A673 (cell line): ENCODE measurements around the gene BCO1. TPM values are rescaled to one million over a fixed set of nuclear protein-coding genes. Genes with fewer than 3 reads are reported as not detected.

Experiments used
- BruUV-seq: library from RNA; stranded (reverse); fragments of 400-500 nt; replicated peaks from 2 replicates; lab custom pipeline; 2021; lab: Mats Ljungman, UMichigan
- CTCF ChIA-PET: fragments of 300-600 bp; sonication (Branson Sonifier 250); formaldehyde crosslinking; loops from one replicate; lab custom pipeline; 2022; ENCODE audit warnings: antibody characterized with exemption; lab: Charles Lee
- POLR2A ChIA-PET: fragments of 300-600 bp; sonication (Branson Sonifier 250); formaldehyde crosslinking; loops from one replicate; lab custom pipeline; 2022; ENCODE audit warnings: antibody characterized with exemption; ENCODE audit not compliant: low non-redundant PET; lab: Charles Lee
- DNase-seq: peaks from one replicate; pipeline ENCODE4 v3.0.0-alpha.2; 2015; ENCODE audit warnings: low spot score
- H3K27ac ChIP-seq: fragments of 200-600 bp; sonication (generic); 2 replicates; pipeline ENCODE4 v1.5.1; 2016; ENCODE audit warnings: mixed run types, low read depth, mild to moderate bottlenecking, mixed read lengths, antibody characterized with exemption, low read length; ENCODE audit not compliant: poor library complexity, severe bottlenecking
- H3K27me3 ChIP-seq: fragments of 200-600 bp; sonication (generic); replicated peaks from 2 replicates; pipeline ENCODE4 v1.6.1; 2017; ENCODE audit warnings: mixed run types, low read depth, mild to moderate bottlenecking, mixed read lengths, antibody characterized with exemption, low read length; ENCODE audit not compliant: insufficient read depth, poor library complexity
- H3K36me3 ChIP-seq: fragments of 200-600 bp; sonication (generic); 2 replicates; pipeline ENCODE4 v1.6.1; 2016; ENCODE audit warnings: mixed run types, mild to moderate bottlenecking, mixed read lengths, antibody characterized with exemption, low read length; ENCODE audit not compliant: insufficient read depth, poor library complexity, severe bottlenecking
- H3K4me1 ChIP-seq: fragments of 200-600 bp; sonication (generic); 2 replicates; pipeline ENCODE4 v1.6.1; 2017; ENCODE audit warnings: mixed run types, mild to moderate bottlenecking, mixed read lengths, antibody characterized with exemption, low read length; ENCODE audit not compliant: insufficient read depth, poor library complexity, severe bottlenecking
- H3K4me3 ChIP-seq: fragments of 200-600 bp; sonication (generic); 2 replicates; pipeline ENCODE4 v1.5.1; 2016; ENCODE audit warnings: low read depth, mixed run types, mild to moderate bottlenecking, mixed read lengths, low read length; ENCODE audit not compliant: poor library complexity, severe bottlenecking
- H3K9me3 ChIP-seq: fragments of 200-600 bp; sonication (generic); 2 replicates; pipeline ENCODE4 v1.6.1; 2016; ENCODE audit warnings: mixed run types, low read depth, mild to moderate bottlenecking, mixed read lengths, antibody characterized with exemption, low read length; ENCODE audit not compliant: poor library complexity, severe bottlenecking
- EZH2 ChIP-seq: fragments of 200-600 bp; sonication (generic); IDR thresholded peaks from 2 replicates; pipeline ENCODE4 v1.6.1; 2017; ENCODE audit warnings: borderline replicate concordance, low read depth, mild to moderate bottlenecking, mixed read lengths, antibody characterized with exemption, low read length; ENCODE audit not compliant: poor library complexity, severe bottlenecking
- intact Hi-C: fragments of 100-400 bp; cut with micrococcal nuclease; formaldehyde crosslinking; loops from one replicate; pipeline ENCODE4 v1.10.0; 2022; ENCODE audit not compliant: unreplicated experiment
- total RNA-seq: library from RNA; stranded (reverse); gene quantifications from 2 replicates; pipeline ENCODE4 v1.2.3, GENCODE V29; 2021
- TF ChIP-seq, protein P1 (sequence below): fragments of 300-800, 200-600 bp; sonication (generic); conservative IDR thresholded peaks from 2 replicates; pipeline ENCODE4 v1.5.1; 2017; ENCODE audit warnings: low read depth, mild to moderate bottlenecking, antibody characterized with exemption, low read length, moderate library complexity, mixed read lengths

The BCO1 gene
- total RNA-seq, 1 experiment from 2014 or later, result 0.19 TPM

DNA sequence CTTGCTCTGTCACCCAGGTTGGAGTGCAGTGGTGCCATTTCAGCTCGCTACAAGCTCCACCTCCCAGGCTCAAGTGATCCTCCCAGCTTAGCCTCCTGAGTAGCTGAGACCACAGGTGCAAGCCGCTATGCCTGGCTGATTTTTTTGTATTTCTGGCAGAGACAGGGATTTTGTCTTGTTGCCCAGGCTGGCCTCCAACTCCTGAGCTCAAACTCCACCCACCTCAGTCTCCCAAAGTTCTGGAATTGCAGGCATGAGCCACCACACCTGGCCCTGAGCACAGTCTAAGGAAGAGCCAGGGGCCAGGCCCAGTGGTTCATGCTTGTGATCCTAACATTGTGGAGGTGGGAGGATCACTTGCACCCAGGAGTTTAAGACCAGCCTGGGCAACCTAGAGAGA is 21.8 kb upstream of the BCO1 start:
- POLR2A ChIA-PET, result interaction anchor here (0.6 kb wide), 1 partner anchor 444 kb away, joined by 3 read pairs; no protein-coding TSS in a partner anchor
- DNase-seq, result no peak
- no peaks in the 10 kb centered on the region for H3K36me3 ChIP-seq
- CTCF ChIA-PET, result no interaction called here
- H3K4me1 ChIP-seq, result peaks cover 18% of the 10 kb centered on the region
- no peak overlapping the region for H3K4me3 ChIP-seq
- H3K27ac ChIP-seq, result no peak overlapping the region
- H3K9me3 ChIP-seq, result no peaks in the 10 kb centered on the region
- intact Hi-C loops, result loop anchor here (10.0 kb wide), 1 partner anchor 182 kb away; the partner anchor contains the start of gene ATMIN
- TF ChIP-seq EZH2, result no peak
- TF ChIP-seq, protein P1, sequence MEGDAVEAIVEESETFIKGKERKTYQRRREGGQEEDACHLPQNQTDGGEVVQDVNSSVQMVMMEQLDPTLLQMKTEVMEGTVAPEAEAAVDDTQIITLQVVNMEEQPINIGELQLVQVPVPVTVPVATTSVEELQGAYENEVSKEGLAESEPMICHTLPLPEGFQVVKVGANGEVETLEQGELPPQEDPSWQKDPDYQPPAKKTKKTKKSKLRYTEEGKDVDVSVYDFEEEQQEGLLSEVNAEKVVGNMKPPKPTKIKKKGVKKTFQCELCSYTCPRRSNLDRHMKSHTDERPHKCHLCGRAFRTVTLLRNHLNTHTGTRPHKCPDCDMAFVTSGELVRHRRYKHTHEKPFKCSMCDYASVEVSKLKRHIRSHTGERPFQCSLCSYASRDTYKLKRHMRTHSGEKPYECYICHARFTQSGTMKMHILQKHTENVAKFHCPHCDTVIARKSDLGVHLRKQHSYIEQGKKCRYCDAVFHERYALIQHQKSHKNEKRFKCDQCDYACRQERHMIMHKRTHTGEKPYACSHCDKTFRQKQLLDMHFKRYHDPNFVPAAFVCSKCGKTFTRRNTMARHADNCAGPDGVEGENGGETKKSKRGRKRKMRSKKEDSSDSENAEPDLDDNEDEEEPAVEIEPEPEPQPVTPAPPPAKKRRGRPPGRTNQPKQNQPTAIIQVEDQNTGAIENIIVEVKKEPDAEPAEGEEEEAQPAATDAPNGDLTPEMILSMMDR, result no peak
- H3K27me3 ChIP-seq, result no peaks in the 10 kb centered on the region
- BruUV-seq, result no TSS peak

DNA sequence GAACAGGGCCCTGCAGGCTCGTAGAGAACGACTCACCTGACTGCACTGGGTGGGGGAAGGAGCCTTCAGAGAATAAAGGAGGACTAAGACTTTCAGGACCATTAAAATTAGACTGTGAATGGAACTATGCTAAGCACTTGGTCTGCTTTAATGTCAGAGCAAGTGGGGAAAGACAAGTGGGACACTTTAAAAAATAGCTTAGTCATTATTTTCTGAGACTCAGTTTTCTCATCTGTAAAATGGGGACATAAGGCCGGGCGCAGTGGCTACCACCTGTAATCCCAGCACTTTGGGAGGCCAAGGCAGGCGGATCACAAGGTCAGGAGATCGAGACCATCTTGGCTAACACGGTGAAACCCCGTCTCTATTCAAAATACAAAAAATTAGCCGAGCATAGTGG is 19.3 kb upstream of the BCO1 start:
- POLR2A ChIA-PET, result no interaction called here
- Histone ChIP-seq H3K4me1 (no peaks in the 10 kb centered on the region), H3K36me3 (no peaks in the 10 kb centered on the region), H3K27ac (no peak overlapping the region), H3K9me3 (no peaks in the 10 kb centered on the region), H3K4me3 (no peak overlapping the region), H3K27me3 (no peaks in the 10 kb centered on the region)
- no peak for TF ChIP-seq EZH2
- TF ChIP-seq, protein P1, result no peak
- no peak for DNase-seq
- BruUV-seq, result no TSS peak
- intact Hi-C loops, result loop anchor here (10.0 kb wide), 1 partner anchor 184 kb away; the partner anchor contains the start of gene ATMIN
- CTCF ChIA-PET, result no interaction called here

DNA sequence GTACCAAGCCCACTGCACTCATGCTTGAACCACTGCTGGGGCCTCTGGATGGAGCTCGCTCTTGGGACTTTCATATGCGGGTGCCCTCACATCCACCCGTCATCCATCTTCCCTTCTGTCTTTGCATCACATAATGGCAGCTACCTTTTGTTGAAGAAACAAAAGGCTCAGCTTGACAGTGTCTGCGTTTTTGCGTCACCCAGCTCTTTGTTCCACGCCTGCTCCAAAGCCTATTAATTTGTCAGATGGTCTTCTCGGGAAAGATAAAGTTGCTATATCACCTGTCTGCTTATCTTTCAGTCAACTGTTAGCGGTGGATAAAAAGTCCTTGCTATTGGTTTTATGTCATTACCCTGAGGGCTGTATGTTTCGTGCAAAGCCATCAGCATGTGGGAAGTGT is 18.1 kb upstream of the BCO1 start:
- TF ChIP-seq, protein P1, result no peak
- TF ChIP-seq EZH2, result no peak
- no TSS peak for BruUV-seq
- Histone ChIP-seq H3K4me1 (no peaks in the 10 kb centered on the region), H3K4me3 (no peak overlapping the region), H3K27me3 (no peaks in the 10 kb centered on the region), H3K36me3 (no peaks in the 10 kb centered on the region), H3K27ac (no peak overlapping the region), H3K9me3 (no peaks in the 10 kb centered on the region)
- ChIA-PET POLR2A (no interaction called here), CTCF (no interaction called here)
- intact Hi-C loops, result no loop called here
- DNase-seq, result no peak
